Smooth muscle cell of bladder (primary cell): ENCODE measurements around the gene HHAT. TPM values are rescaled to one million over a fixed set of nuclear protein-coding genes. Genes with fewer than 3 reads are reported as not detected.

Experiments
- total RNA-seq: library from RNA; depleted of rRNA; stranded (reverse); fragments of >200 nt; gene quantifications from 2 replicates; pipeline ENCODE4 v1.2.3, GENCODE V29; 2014

Gene HHAT
- total RNA-seq, result 3.3 and 3.7 TPM in 2 replicates

DNA sequence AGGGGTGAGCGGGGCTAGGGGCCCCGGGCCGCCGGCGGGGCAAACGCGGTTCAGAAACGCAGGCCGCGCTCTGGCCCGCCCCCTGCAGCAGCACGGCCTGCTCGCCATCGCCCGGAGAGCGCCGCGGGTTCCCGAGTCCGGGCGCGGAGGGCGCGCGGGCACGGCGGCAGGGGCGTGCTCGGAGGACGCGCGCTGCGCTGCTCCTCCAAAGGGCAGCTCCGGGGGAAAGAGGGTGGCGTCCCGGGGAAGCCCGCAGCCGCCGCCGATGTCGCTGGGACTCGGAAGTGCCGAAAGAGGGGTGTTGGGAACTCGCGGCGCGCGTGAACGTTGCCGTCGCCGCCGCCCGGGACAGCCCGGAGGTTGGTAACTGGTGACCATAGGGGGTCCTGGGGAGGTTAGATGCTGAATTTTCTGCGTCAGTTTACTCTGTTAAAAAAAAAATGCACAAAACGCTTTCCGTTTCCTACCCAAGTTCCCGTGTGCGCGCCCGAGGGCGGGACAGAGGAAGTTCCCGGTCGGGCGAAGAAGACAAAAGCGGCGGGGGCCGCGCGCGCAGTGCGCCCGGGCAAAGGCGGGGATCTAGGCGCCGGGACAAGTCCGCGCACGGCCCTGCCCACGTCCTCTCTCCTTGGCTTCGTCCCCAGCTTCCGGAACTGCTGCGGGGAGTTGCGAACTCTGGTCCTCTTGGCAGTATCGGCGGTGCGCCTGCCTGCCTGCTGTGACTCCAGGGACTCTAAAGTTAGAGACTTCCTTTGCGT lies at the start of gene HHAT:
TSS of gene HHAT (plus strand) at position 157 of the 758 bp plus-strand sequence. CDS start 20,074 bp downstream, outside the sequence.

Other genes with a start within 250 kb of the HHAT start
- gene SERTAD4, start 96.1 kb upstream of the HHAT start, total RNA-seq, result 0.43 and 0.46 TPM in 2 replicates